Panc1 (cell line): Measurements from ENCODE around the gene MYLK2.

Source experiments
- POLR2AphosphoS5 ChIP-seq: IDR thresholded peaks from 2 replicates; pipeline ENCODE4 v1.6.1; 2012; ENCODE audit warnings: mild to moderate bottlenecking, low read depth, low read length, moderate library complexity
- TF ChIP-seq, protein P1 (sequence below): fragments of 450-650 bp; IDR thresholded peaks from 2 replicates; pipeline ENCODE4 v1.5.1; 2017; ENCODE audit warnings: mild to moderate bottlenecking

DNA sequence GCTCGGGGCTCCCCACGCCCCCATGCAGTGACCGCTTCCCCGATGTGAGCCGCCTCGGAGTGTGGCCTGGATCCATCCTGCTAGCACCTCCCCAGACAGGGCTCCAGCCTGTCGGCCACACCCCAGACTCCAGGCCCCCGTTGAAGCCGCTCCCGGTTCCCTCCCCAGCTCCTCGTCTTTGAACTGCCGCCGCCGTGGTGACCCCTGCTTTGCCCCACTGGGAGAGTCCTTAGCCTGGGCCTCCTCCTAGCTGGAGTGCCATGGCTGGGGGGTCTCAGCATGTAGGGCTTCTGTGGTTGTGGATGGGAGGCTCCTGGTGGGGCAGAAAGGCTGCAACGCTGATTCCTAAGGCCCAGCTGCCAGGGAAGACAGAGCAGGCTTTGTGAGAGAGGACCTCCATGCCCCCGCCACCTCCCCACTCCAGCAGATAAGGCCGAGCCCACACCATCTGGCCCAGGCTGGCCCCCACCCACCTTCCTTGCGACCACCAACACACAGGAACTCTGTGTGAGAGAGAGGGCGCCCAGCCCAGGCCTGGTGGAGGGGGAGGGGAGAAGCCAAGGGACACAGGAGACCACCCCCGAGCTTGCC is 14.9 kb downstream of the MYLK2 start:
- TF ChIP-seq, protein P1, sequence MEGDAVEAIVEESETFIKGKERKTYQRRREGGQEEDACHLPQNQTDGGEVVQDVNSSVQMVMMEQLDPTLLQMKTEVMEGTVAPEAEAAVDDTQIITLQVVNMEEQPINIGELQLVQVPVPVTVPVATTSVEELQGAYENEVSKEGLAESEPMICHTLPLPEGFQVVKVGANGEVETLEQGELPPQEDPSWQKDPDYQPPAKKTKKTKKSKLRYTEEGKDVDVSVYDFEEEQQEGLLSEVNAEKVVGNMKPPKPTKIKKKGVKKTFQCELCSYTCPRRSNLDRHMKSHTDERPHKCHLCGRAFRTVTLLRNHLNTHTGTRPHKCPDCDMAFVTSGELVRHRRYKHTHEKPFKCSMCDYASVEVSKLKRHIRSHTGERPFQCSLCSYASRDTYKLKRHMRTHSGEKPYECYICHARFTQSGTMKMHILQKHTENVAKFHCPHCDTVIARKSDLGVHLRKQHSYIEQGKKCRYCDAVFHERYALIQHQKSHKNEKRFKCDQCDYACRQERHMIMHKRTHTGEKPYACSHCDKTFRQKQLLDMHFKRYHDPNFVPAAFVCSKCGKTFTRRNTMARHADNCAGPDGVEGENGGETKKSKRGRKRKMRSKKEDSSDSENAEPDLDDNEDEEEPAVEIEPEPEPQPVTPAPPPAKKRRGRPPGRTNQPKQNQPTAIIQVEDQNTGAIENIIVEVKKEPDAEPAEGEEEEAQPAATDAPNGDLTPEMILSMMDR = no peak
- TF ChIP-seq POLR2AphosphoS5 = no peak
